ENCODE measurements around the gene PXK.
"Not testable (repeated sequence)": the region's sequence is repeated elsewhere in the genome, so short reads cannot be mapped to it uniquely, and the experiment has no call there.

Gene PXK

DNA sequence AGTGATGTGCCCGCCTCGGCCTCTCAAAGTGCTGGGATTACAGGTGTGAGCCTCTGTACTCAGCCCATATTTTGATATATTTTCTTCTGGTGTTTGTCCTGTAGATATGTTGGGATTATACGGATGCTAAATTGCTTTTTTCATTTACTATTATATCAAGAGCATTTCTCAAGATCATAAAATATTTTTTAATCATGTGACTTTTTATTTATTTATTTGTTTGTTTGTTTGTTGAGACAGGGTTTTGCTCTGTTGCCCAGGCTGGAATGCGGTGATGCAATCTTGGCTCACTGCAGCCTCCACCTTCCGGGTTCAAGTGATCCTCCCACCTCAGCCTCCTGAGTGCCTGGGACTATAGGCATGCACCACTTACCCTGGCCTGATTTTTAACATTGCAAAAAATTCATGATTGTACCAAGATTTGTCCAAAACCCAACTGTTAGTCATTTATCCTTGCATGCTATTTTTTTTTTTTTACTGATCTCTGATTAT is 2.7 kb upstream of the PXK start:
- no peak for TF ChIP-seq POLR2A (IDR thresholded peaks at IDR 0.05; ENCODE audit: low read length)
- TF ChIP-seq GATA1 (IDR thresholded peaks at IDR 0.05; ENCODE audit: low read depth, low read length): no peak
- DNase-seq: no peak

DNA sequence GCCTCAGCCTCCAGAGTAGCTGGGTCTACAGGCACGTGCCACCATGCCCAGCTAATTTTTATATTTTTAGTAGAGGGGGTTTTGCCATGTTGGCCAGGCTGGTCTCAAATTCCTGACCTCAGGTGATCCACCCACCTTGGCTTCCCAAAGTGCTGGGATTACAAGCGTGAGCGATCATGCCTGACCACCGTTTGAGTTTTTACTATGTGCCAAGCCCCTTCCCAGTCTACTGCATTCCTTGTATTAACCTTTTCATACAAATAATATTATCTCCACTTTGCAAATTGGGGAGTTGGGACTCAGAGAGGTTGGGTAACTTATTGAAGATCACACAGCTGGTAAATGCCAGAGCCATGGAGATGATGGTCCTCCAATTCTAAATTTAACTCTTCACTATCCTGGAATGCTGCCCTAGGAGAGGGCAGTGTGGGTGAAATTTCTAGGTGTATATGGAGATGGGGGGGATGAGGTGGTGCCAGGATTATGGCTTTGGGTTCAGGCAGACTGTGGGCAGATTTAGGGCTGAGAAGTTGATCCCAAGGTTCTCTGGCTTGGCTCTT is 1.0 kb upstream of the PXK start:
- TF ChIP-seq POLR2A (IDR thresholded peaks at IDR 0.05; ENCODE audit: low read length) (no peak), GATA1 (IDR thresholded peaks at IDR 0.05; ENCODE audit: low read depth, low read length) (no peak)
- no peak for DNase-seq

DNA sequence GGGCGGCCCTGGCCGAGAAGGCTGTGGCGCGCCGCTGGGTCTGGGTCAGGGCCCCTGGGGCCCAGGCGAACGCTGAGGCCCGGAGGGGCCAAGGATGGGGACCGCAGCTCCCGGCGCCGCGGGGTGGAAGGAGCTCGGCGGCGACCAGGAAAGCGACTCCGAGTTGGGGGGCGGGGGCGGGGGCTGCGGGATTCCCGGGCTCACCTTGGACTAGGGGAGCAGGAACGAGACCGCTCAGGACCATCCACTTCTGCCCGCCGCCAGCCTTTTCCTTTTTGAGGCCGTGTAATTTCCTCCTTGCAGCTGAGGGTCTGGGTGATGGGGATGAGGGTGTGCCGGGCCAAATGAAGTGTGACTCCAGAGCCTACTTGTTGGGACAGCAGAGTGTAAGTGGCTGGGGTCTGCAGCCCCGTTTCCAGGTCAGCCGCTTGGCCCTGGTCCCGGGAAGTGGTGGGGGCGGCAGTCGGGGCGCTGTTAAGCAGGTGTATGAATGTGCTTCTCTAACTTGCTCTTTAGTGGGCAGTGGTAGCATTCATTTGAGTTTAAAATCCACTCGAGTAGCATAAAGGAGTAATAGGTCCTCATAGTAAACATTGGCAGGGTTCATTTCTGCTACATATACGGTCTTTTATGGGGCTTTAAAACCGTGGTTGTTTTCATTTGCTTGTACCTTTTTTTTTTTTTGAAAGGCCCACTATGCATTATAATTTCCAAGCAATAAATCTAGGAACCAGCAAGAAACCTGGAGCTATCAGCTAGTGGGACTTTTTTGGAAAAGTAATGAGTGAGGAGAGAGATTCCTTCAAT is 717 bp downstream of the PXK start:
- no peak for TF ChIP-seq GATA1 (IDR thresholded peaks at IDR 0.05; ENCODE audit: low read depth, low read length)
- no peak for TF ChIP-seq POLR2A (IDR thresholded peaks at IDR 0.05; ENCODE audit: low read length)
- peak; percentile 47 to 65 for DNase-seq

DNA sequence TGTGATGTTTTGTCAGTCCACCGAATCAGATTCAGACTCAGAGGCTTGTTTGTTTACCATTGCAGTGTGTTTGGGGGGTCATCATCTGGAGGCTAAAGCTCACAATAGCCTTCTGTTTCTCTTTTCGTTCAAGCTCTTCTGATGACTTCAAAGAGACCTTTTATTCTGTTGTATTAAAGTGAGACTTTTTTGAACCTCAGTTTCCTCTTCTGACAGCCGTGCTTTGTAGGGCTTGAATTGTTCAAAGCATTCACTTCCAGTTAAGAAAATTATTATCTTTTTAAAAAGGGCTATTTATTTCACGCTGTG is 1.3 kb downstream of the PXK start:
- peak in 1 of 2 experiments; percentile 39 for DNase-seq
- no peak for TF ChIP-seq POLR2A (IDR thresholded peaks at IDR 0.05; ENCODE audit: low read length)
- TF ChIP-seq GATA1 (IDR thresholded peaks at IDR 0.05; ENCODE audit: low read depth, low read length): no peak

GRCh38 chr3:58334506-58334884 is 1.8 kb downstream of the PXK start:
- DNase-seq: peak; percentile 23 to 53
- TF ChIP-seq GATA1 (IDR thresholded peaks at IDR 0.05; ENCODE audit: low read depth, low read length) (no peak), POLR2A (IDR thresholded peaks at IDR 0.05; ENCODE audit: low read length) (no peak)

GRCh38 chr3:58335652-58335947 is 2.9 kb downstream of the PXK start:
- DNase-seq: no peak
- TF ChIP-seq POLR2A (IDR thresholded peaks at IDR 0.05; ENCODE audit: low read length): no peak
- no peak for TF ChIP-seq GATA1 (IDR thresholded peaks at IDR 0.05; ENCODE audit: low read depth, low read length)

DNA sequence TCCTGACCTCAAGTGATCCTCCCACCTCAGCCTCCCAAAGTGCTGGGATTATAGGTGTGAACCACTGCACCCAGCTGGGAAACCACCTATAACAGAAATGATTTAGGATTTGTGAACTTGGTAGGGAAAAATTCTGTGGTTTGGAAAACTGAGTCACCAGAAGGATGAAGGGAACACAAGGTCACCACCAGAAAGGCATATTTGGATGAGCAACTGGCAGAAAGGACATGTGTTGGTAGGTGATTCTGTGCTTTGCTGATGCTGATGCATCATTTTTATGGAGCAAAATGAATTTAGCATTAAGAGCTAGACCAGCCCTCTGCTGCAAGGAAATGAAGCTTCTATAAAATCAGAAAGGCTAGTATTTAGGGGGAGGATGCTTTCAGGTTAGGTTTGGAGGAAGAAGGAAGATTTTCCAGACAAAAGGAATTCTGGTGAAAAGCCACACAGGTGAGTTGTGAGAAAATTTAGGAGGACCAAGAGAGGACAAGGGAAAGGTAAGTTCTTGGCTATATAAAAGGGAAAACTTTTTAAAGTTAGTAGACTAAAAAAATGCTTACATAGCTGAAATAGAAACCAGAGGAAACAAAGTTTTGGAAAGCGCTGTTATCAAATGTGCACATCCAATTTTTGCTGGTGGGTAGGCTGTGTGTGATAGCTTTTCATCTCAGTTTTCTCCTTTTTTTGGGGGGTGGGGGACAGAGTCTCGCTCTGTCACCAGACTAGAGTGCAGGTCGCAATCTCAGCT is 3.6 kb downstream of the PXK start:
- DNase-seq: peak in 1 of 2 experiments; percentile 16
- TF ChIP-seq GATA1 (IDR thresholded peaks at IDR 0.05; ENCODE audit: low read depth, low read length) (no peak), POLR2A (IDR thresholded peaks at IDR 0.05; ENCODE audit: low read length) (no peak)

DNA sequence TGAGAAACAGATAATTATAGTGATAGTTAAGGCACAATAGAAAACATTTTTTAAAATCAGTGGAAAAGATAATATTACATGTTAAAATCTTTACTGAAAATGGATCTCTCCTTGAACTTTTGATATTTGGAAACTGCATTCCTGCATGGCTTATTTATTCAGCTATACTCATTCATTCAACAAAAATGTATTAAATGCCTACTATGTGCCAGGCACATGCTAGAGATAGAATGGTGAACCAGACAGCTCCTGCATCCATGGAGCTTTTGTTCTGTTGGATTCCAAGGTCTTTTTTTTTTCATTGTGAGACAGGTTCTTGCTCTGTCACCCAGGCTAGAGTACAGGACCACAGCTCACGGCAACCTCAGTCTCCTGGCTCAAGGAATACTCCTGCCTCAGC is 4.5 kb downstream of the PXK start:
- TF ChIP-seq POLR2A (IDR thresholded peaks at IDR 0.05; ENCODE audit: low read length) (no peak), GATA1 (IDR thresholded peaks at IDR 0.05; ENCODE audit: low read depth, low read length) (no peak)
- no peak for DNase-seq

- not testable (repeated sequence) for DNase-seq
Observed at GRCh38 chr3:58339146-58339545, 6.5 kb downstream of the PXK start.

GRCh38 chr3:58340594-58341244 is 8.0 kb downstream of the PXK start:
- TF ChIP-seq GATA1 (IDR thresholded peaks at IDR 0.05; ENCODE audit: low read depth, low read length) (no peak), POLR2A (IDR thresholded peaks at IDR 0.05; ENCODE audit: low read length) (no peak)
- DNase-seq: no peak

DNA sequence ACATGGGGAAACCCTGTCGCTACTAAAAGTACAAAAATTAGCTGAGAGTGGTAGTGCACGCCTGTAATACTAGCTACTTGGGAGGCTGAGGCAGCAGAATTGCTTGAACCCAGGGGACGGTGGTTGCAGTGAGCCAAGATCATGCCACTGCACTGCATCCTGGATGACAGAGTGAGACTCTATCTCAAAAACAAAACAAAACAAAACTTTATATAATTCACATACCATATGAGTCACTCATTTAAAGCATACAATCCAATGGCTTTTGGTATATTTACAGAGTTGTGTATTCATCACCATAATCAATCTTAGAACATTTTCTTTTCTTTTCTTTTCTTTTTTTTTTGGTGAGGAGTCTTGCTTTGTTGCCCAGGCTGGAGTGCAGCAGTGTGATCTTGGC is 8.7 kb downstream of the PXK start:
- TF ChIP-seq POLR2A (IDR thresholded peaks at IDR 0.05; ENCODE audit: low read length): no peak
- TF ChIP-seq GATA1 (IDR thresholded peaks at IDR 0.05; ENCODE audit: low read depth, low read length): no peak
- no peak for DNase-seq

- no peak for DNase-seq
- TF ChIP-seq GATA1 (IDR thresholded peaks at IDR 0.05; ENCODE audit: low read depth, low read length) (no peak), POLR2A (IDR thresholded peaks at IDR 0.05; ENCODE audit: low read length) (no peak)
Observed at GRCh38 chr3:58342676-58343075, 10.0 kb downstream of the PXK start.

DNA sequence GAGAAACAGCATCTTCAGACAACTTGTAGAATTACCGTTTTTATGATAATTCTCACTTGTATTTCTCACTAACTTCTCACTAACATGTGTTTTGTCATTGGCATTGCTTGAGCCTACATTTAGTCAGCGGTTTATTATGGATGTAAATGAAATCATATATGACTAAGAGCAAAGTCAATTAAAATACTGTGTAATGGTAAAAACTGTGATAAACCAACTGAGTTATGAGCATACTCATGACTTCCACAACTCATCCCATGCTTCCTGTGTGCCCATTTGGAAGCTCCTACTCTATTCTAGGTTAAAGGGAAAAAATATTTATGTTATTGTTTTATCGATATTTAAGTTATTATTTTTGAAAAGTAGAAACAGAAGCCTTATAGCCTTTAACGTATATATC is 12.8 kb downstream of the PXK start:
- TF ChIP-seq POLR2A (IDR thresholded peaks at IDR 0.05; ENCODE audit: low read length) (no peak), GATA1 (IDR thresholded peaks at IDR 0.05; ENCODE audit: low read depth, low read length) (no peak)
- no peak for DNase-seq

- TF ChIP-seq POLR2A (IDR thresholded peaks at IDR 0.05; ENCODE audit: low read length) (no peak), GATA1 (IDR thresholded peaks at IDR 0.05; ENCODE audit: low read depth, low read length) (no peak)
- DNase-seq: no peak
Observed at GRCh38 chr3:58346368-58346767, 13.7 kb downstream of the PXK start.

Data from erythroblast (primary cell).